Brain microvascular endothelial cell (primary cell): ENCODE results near the gene ZNF805.
"Not testable (repeated sequence)": the region's sequence is repeated elsewhere in the genome, so short reads cannot be mapped to it uniquely, and the experiment has no call there.

Source experiments
- DNase-seq: peaks from one replicate; pipeline ENCODE4 v3.0.0-alpha.2; 2020
- H3K27ac ChIP-seq: fragments of 250-450 bp; sonication (Bioruptor Pico); 2 replicates; pipeline ENCODE4 v1.5.1; 2020; ENCODE audit warnings: mild to moderate bottlenecking, moderate library complexity
- H3K27me3 ChIP-seq: fragments of 250-450 bp; sonication (Bioruptor Pico); replicated peaks from 2 replicates; pipeline ENCODE4 v1.5.1; 2020; ENCODE audit warnings: mild to moderate bottlenecking
- H3K36me3 ChIP-seq: fragments of 250-450 bp; sonication (Bioruptor Pico); replicated peaks from 2 replicates; pipeline ENCODE4 v1.5.1; 2020; ENCODE audit warnings: mild to moderate bottlenecking
- H3K4me3 ChIP-seq: 2 replicates; pipeline ENCODE4 v1.5.1; 2011; ENCODE audit warnings: low read depth, mild to moderate bottlenecking, control low read depth, low read length, moderate library complexity
- CTCF ChIP-seq: IDR thresholded peaks from 2 replicates; pipeline ENCODE4 v1.5.1; 2011; ENCODE audit warnings: low read depth, mild to moderate bottlenecking, moderate library complexity, low read length, control low read depth, inconsistent platforms; ENCODE audit errors: missing control alignments
- in situ Hi-C: cut with HindIII; loops from 2 replicates; pipeline ENCODE4 v1.10.0; 2017; ENCODE audit warnings: low sequenced_read_pairs, low pct_ligation_motif_present

Gene ZNF805

GRCh38 chr19:57249329-57249728, 8.9 kb downstream of the ZNF805 start:
- Histone ChIP-seq H3K4me3 (no peak overlapping the region), H3K36me3 (peaks cover 66% of the 10 kb centered on the region), H3K27ac (no peak overlapping the region), H3K27me3 (no peaks in the 10 kb centered on the region)
- in situ Hi-C loops = no loop called here
- DNase-seq = no peak
- TF ChIP-seq CTCF = no peak

- H3K27me3 ChIP-seq, in situ Hi-C loops, H3K4me3 ChIP-seq, H3K27ac ChIP-seq: not testable (repeated sequence)
- peaks cover 51% of the 10 kb centered on the region for H3K36me3 ChIP-seq
- DNase-seq = peak; percentile 32
Measured at GRCh38 chr19:57253767-57254166, 13.3 kb downstream of the ZNF805 start.

GRCh38 chr19:57262044-57262443, 21.6 kb downstream of the ZNF805 start:
- no peak overlapping the region for H3K4me3 ChIP-seq
- H3K36me3 ChIP-seq = peaks cover 13% of the 10 kb centered on the region
- in situ Hi-C loops = no loop called here
- no peak overlapping the region for H3K27ac ChIP-seq
- H3K27me3 ChIP-seq = no peaks in the 10 kb centered on the region
- no peak for TF ChIP-seq CTCF
- DNase-seq = no peak

- H3K4me3 ChIP-seq = no peak overlapping the region
- no peak overlapping the region for H3K27ac ChIP-seq
- peaks cover 13% of the 10 kb centered on the region for H3K36me3 ChIP-seq
- TF ChIP-seq CTCF = no peak
- H3K27me3 ChIP-seq = no peaks in the 10 kb centered on the region
- in situ Hi-C loops = no loop called here
- DNase-seq = no peak
Measured at GRCh38 chr19:57263244-57263741, 22.9 kb downstream of the ZNF805 start.

GRCh38 chr19:57267291-57267690, 26.9 kb downstream of the ZNF805 start:
- no peak for DNase-seq
- Histone ChIP-seq H3K4me3 (no peak overlapping the region), H3K27ac (no peak overlapping the region), H3K36me3 (no peaks in the 10 kb centered on the region), H3K27me3 (no peaks in the 10 kb centered on the region)
- TF ChIP-seq CTCF = no peak
- in situ Hi-C loops = no loop called here

- H3K27ac ChIP-seq = peak overlapping the region; percentile 20
- H3K4me3 ChIP-seq = no peak overlapping the region
- no peak for TF ChIP-seq CTCF
- H3K27me3 ChIP-seq = no peaks in the 10 kb centered on the region
- DNase-seq = peak; percentile 59
- H3K36me3 ChIP-seq = no peaks in the 10 kb centered on the region
- in situ Hi-C loops = no loop called here
Measured at GRCh38 chr19:57269515-57270250, 29.3 kb downstream of the ZNF805 start.
